H1 (cell line): ENCODE results near the gene MIPEP. TPM values are rescaled to one million over a fixed set of nuclear protein-coding genes. Genes with fewer than 3 reads are reported as not detected.

ENCODE experiments used
- CTCF ChIA-PET: fragments of 300-600 bp; sonication (Branson Sonifier 250); formaldehyde crosslinking; loops from one replicate; lab custom pipeline; 2021; ENCODE audit not compliant: partially characterized antibody; lab: Charles Lee
- POLR2A ChIA-PET: fragments of 300-600 bp; sonication (Branson Sonifier 250); formaldehyde crosslinking; loops from one replicate; lab custom pipeline; 2021; ENCODE audit warnings: inconsistent platforms; ENCODE audit not compliant: partially characterized antibody; lab: Charles Lee
- DNase-seq, 2 experiments: peaks; one replicate each; pipeline versions ENCODE4 v3.0.0 to v3.0.0-alpha.2; 2010 to 2022; ENCODE audit warnings: low spot score in 2 of 2, low read depth in 1 of 2, mixed read lengths in 1 of 2
- FAIRE-seq: peaks from 2 replicates; lab custom pipeline; 2011; peaks lifted over from hg19 to GRCh38; lab: Jason Lieb, UNC
- H2AFZ ChIP-seq: 2 replicates; pipeline ENCODE4 v1.8.1; 2012; ENCODE audit warnings: low read length, inconsistent platforms
- H2AK5ac ChIP-seq: 2 replicates; pipeline ENCODE4 v1.6.1; 2013; ENCODE audit warnings: low read depth, low read length
- H2BK120ac ChIP-seq: replicated peaks from 2 replicates; pipeline ENCODE3; 2013; ENCODE audit warnings: low read depth, low read length, inconsistent platforms
- H2BK12ac ChIP-seq: 2 replicates; pipeline ENCODE4 v1.6.1; 2013; ENCODE audit warnings: low read depth, low read length
- H2BK15ac ChIP-seq: 2 replicates; pipeline ENCODE4 v1.6.1; 2013; ENCODE audit warnings: low read length
- H2BK20ac ChIP-seq: 2 replicates; pipeline ENCODE4 v1.6.1; 2013; ENCODE audit warnings: low read length
- H2BK5ac ChIP-seq: 2 replicates; pipeline ENCODE4 v1.6.1; 2013; ENCODE audit warnings: low read depth, low read length
- H3K14ac ChIP-seq: 2 replicates; pipeline ENCODE4 v1.6.1; 2013; ENCODE audit warnings: inconsistent platforms; ENCODE audit not compliant: insufficient read length
- H3K18ac ChIP-seq: 2 replicates; pipeline ENCODE4 v1.6.1; 2013; ENCODE audit warnings: low read length; ENCODE audit errors: extremely low read depth
- H3K23ac ChIP-seq: 2 replicates; pipeline ENCODE4 v1.6.1; 2013; ENCODE audit warnings: inconsistent platforms; ENCODE audit not compliant: insufficient read length
- H3K23me2 ChIP-seq: 2 replicates; pipeline ENCODE4 v1.6.1; 2013; ENCODE audit warnings: low read depth, low read length
- H3K27ac ChIP-seq: 2 replicates; pipeline ENCODE4 v1.6.1; 2011; ENCODE audit warnings: low read depth, low read length, inconsistent platforms
- H3K27me3 ChIP-seq, 4 experiments: replicated peaks in 1 of 4; 1 replicate in 1 of 4; 2 replicates in 3 of 4; pipeline versions ENCODE4 v1.6.1 to v1.8.1; 2011 to 2013; ENCODE audit warnings: low read length in 3 of 4, mild to moderate bottlenecking in 3 of 4, inconsistent platforms in 2 of 4, mixed read lengths in 2 of 4, moderate library complexity in 1 of 4; ENCODE audit not compliant: control insufficient read depth in 3 of 4, insufficient read depth in 3 of 4; ENCODE audit errors: extremely low read depth in 1 of 4
- H3K36me3 ChIP-seq, 4 experiments: 2 replicates each; pipeline versions ENCODE4 v1.6.1 to v1.8.1; 2011 to 2013; ENCODE audit warnings: mild to moderate bottlenecking in 4 of 4, low read length in 3 of 4, moderate library complexity in 2 of 4, control low read depth in 1 of 4, inconsistent platforms in 1 of 4; ENCODE audit not compliant: insufficient read depth in 4 of 4, control insufficient read depth in 2 of 4
- H3K4ac ChIP-seq: replicated peaks from 2 replicates; pipeline ENCODE3; 2013; ENCODE audit warnings: low read length, low read depth, mixed read lengths, inconsistent platforms; ENCODE audit not compliant: insufficient read length
- H3K4me1 ChIP-seq, 4 experiments: replicated peaks in 1 of 4; 1 replicate in 1 of 4; 2 replicates in 3 of 4; pipeline versions ENCODE4 v1.6.1 to v1.8.1; 2011 to 2013; ENCODE audit warnings: low read length in 3 of 4, inconsistent platforms in 2 of 4, mixed read lengths in 1 of 4; ENCODE audit not compliant: insufficient read depth in 4 of 4, control insufficient read depth in 3 of 4
- H3K4me2 ChIP-seq, 2 experiments: 2 replicates each; pipeline versions ENCODE4 v1.6.1 to v1.8.1; 2011 to 2013; ENCODE audit warnings: low read depth in 2 of 2, low read length in 2 of 2, control low read depth in 1 of 2, inconsistent platforms in 1 of 2, mild to moderate bottlenecking in 1 of 2; ENCODE audit not compliant: insufficient read depth in 1 of 2
- H3K4me3 ChIP-seq, 4 experiments: fragments of 200-600, 300-600 bp in 1 of 4; sonication (generic), shearing (Covaris generic), sonication (Bioruptor Twin) in 1 of 4; 2 replicates each; pipeline versions ENCODE4 v1.5.1 to v1.8.1; 2011 to 2016; ENCODE audit warnings: low read length in 4 of 4, low read depth in 3 of 4, control low read depth in 2 of 4, inconsistent platforms in 2 of 4, mild to moderate bottlenecking in 2 of 4, mixed read lengths in 1 of 4, moderate library complexity in 1 of 4; ENCODE audit not compliant: insufficient read depth in 2 of 4; ENCODE audit errors: extremely low read depth in 1 of 4
- H3K56ac ChIP-seq: replicated peaks from 2 replicates; pipeline ENCODE3; 2013; ENCODE audit warnings: low read depth, mild to moderate bottlenecking, mixed read lengths, low read length, inconsistent platforms; ENCODE audit not compliant: insufficient read length
- H3K79me1 ChIP-seq: 2 replicates; pipeline ENCODE4 v1.6.1; 2013; ENCODE audit warnings: low read depth, low read length, control low read depth
- H3K79me2 ChIP-seq, 2 experiments: 2 replicates each; pipeline versions ENCODE4 v1.6.1 to v1.8.1; 2012 to 2013; ENCODE audit warnings: low read length in 2 of 2, mild to moderate bottlenecking in 2 of 2, inconsistent platforms in 1 of 2; ENCODE audit not compliant: insufficient read depth in 2 of 2, control insufficient read depth in 1 of 2
- H3K9ac ChIP-seq, 4 experiments: replicated peaks in 1 of 4; 1 replicate in 1 of 4; 2 replicates in 3 of 4; pipeline versions ENCODE4 v1.6.1 to v1.8.1; 2011 to 2013; ENCODE audit warnings: low read depth in 3 of 4, low read length in 3 of 4, control low read depth in 2 of 4, mild to moderate bottlenecking in 2 of 4, moderate library complexity in 2 of 4, inconsistent platforms in 1 of 4; ENCODE audit errors: extremely low read depth in 1 of 4
- H3K9me3 ChIP-seq, 2 experiments: 2 replicates each; pipeline versions ENCODE4 v1.6.1 to v1.8.1; 2012 to 2013; ENCODE audit warnings: mild to moderate bottlenecking in 2 of 2, moderate library complexity in 2 of 2, control low read depth in 1 of 2, inconsistent platforms in 1 of 2, low read depth in 1 of 2, low read length in 1 of 2, mixed read lengths in 1 of 2; ENCODE audit not compliant: insufficient read depth in 2 of 2
- H4K20me1 ChIP-seq, 2 experiments: replicated peaks in 1 of 2; 2 replicates each; pipeline versions ENCODE3 to v1.8.1; 2011 to 2013; ENCODE audit warnings: inconsistent platforms in 2 of 2, low read length in 2 of 2, mild to moderate bottlenecking in 1 of 2; ENCODE audit not compliant: insufficient read depth in 2 of 2, control insufficient read depth in 1 of 2
- H4K5ac ChIP-seq: 2 replicates; pipeline ENCODE4 v1.6.1; 2013; ENCODE audit warnings: low read length, low read depth, mixed read lengths, inconsistent platforms; ENCODE audit not compliant: insufficient read length
- H4K8ac ChIP-seq: 2 replicates; pipeline ENCODE4 v1.8.0; 2013; ENCODE audit warnings: mild to moderate bottlenecking, moderate library complexity, low read length, inconsistent platforms; ENCODE audit not compliant: insufficient read depth; ENCODE audit errors: extremely low read depth
- H4K91ac ChIP-seq: replicated peaks from 2 replicates; pipeline ENCODE3; 2013; ENCODE audit warnings: low read length, mixed read lengths, inconsistent platforms; ENCODE audit not compliant: insufficient read length
- CBX5 ChIP-seq: fragments of 300-800, 300-1000 bp; sonication (generic); IDR thresholded peaks from 2 replicates; pipeline ENCODE4 v1.7.1; 2016; ENCODE audit warnings: antibody characterized with exemption, low read length, low read depth
- CHD2 ChIP-seq: IDR thresholded peaks from 2 replicates; pipeline ENCODE4 v1.6.1; 2012; ENCODE audit warnings: low read length, improper control_type of control experiment
- SAP30 ChIP-seq: fragments of 300-600 bp; sonication (generic); IDR thresholded peaks from 2 replicates; pipeline ENCODE4 v1.7.1; 2012; ENCODE audit warnings: low read length, moderate library complexity, mild to moderate bottlenecking, inconsistent platforms; ENCODE audit not compliant: insufficient read depth, insufficient replicate concordance
- SIN3A ChIP-seq, 2 experiments: IDR thresholded peaks in 1 of 2; conservative IDR thresholded peaks in 1 of 2; 2 replicates each; pipeline ENCODE4 v1.6.1; 2011 to 2012; ENCODE audit warnings: low read length in 2 of 2, improper control_type of control experiment in 1 of 2, low read depth in 1 of 2, mild to moderate bottlenecking in 1 of 2
- SIRT6 ChIP-seq: IDR thresholded peaks from one replicate; pipeline ENCODE4 v1.7.1; 2012; ENCODE audit warnings: low read length, inconsistent platforms
- SRF ChIP-seq: IDR thresholded peaks from 2 replicates; pipeline ENCODE4 v1.6.1; 2011; ENCODE audit warnings: mild to moderate bottlenecking, low read depth, low read length, moderate library complexity
- TAF1 ChIP-seq: IDR thresholded peaks from 2 replicates; pipeline ENCODE4 v1.6.1; 2011; ENCODE audit warnings: mild to moderate bottlenecking, low read depth, low read length
- WGBS, 2 experiments: shearing (Covaris generic) in 1 of 2; methylation state at CpG; one replicate each; pipeline versions ENCODE4 v1.1.6 to v1.1.7; 2013 to 2015; ENCODE audit warnings: low lambda C conversion rate in 2 of 2, mixed read lengths in 2 of 2, inconsistent platforms in 1 of 2, low coverage in 1 of 2, missing lambda C conversion rate in 1 of 2; ENCODE audit not compliant: insufficient replicate concordance in 2 of 2, insufficient coverage in 1 of 2, insufficient read length in 1 of 2; ENCODE audit errors: extremely low coverage in 1 of 2, missing lambda C conversion rate in 1 of 2; 5-methylcytosine and 5-hydroxymethylcytosine counted together
- polyA plus RNA-seq, 7 experiments: library from polyadenylated mRNA; depleted of rRNA in 3 of 7; stranded (reverse) in 5 of 7; unstranded in 2 of 7; fragments of >200 nt in 5 of 7; fragments of 200-250 nt in 2 of 7; gene quantifications; 1 replicate in 5 of 7; 2 replicates in 1 of 7; 4 replicates in 1 of 7; pipeline versions ENCODE4 v1.2.1 to v1.2.3, GENCODE V29; 2011 to 2013; ENCODE audit warnings: missing spikeins in 2 of 7, mixed read lengths in 2 of 7
- total RNA-seq: library from RNA; stranded (reverse); fragmentation: NEBNext Ultra II Directional; extraction: Animal tissue kit (Norgen Biotek cat#: 25700); gene quantifications from 2 replicates; pipeline ENCODE4 v1.2.1, GENCODE V29; 2021
- TF ChIP-seq, protein P1 (sequence below): IDR thresholded peaks from 2 replicates; pipeline ENCODE4 v1.6.1; 2012; ENCODE audit warnings: inconsistent platforms

The MIPEP gene
- total and polyA plus RNA-seq, 2 of the 8 experiments (the other 6 are each of a cell fraction or from before 2014, with no cell fraction given), result 24.0 to 24.2 TPM

GRCh38 chr13:23687614-23688013 lies 201.6 kb downstream of the MIPEP start:
- Histone ChIP-seq H3K4me2 (no peak overlapping the region), H2BK12ac (no peak overlapping the region), H3K79me1 (no peaks in the 10 kb centered on the region), H3K27me3 (no peaks in the 10 kb centered on the region), H4K20me1 (no peaks in the 10 kb centered on the region), H3K79me2 (no peaks in the 10 kb centered on the region), H2BK5ac (no peak overlapping the region), H4K91ac (no peak overlapping the region), H3K23me2 (no peaks in the 10 kb centered on the region), H2BK20ac (no peak overlapping the region), H3K56ac (no peak overlapping the region), H3K27ac (no peak overlapping the region), H3K9ac (no peak overlapping the region), H3K4me3 (no peak overlapping the region), H3K4me1 (no peaks in the 10 kb centered on the region), H3K4ac (no peak overlapping the region), H2AFZ (no peak overlapping the region), H3K9me3 (peaks cover 11 to 19% of the 10 kb centered on the region in 2 experiments; a peak in 3 of 4 replicates), H4K8ac (no peak overlapping the region), H3K18ac (no peak overlapping the region), H2BK120ac (no peak overlapping the region), H3K14ac (no peak overlapping the region), H4K5ac (no peak overlapping the region), H3K36me3 (no peaks in the 10 kb centered on the region; a peak in 1 of 8 replicates), H2AK5ac (no peak overlapping the region), H2BK15ac (no peak overlapping the region), H3K23ac (no peak overlapping the region)
- ChIA-PET POLR2A (no interaction called here), CTCF (interaction anchor here (0.7 to 2.0 kb wide), 4 partner anchors 10 to 202 kb away, joined by 3 to 6 read pairs (median 3); partner anchors contain the start of gene MIPEP)
- DNase-seq, result no peak
- WGBS, 2 experiments, result 90% methylated on average over 5 of the region's 5 CpGs; no CpG with 5 or more reads in 1 of the 2 experiments
- no peak for FAIRE-seq
- TF ChIP-seq CBX5 (no peak), SIN3A (conservative IDR thresholded peaks at IDR 0.05 in 1 of 2, IDR thresholded peaks at IDR 0.05 in 1 of 2; ENCODE audit: low read depth in 1 of 2, low read length in 2 of 2) (no peak), CHD2 (no peak), SIRT6 (no peak), SAP30 (no peak), TAF1 (no peak), SRF (no peak)
- TF ChIP-seq, protein P1, sequence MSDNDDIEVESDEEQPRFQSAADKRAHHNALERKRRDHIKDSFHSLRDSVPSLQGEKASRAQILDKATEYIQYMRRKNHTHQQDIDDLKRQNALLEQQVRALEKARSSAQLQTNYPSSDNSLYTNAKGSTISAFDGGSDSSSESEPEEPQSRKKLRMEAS, result no peak
